Stimulated activated CD8-positive, alpha-beta memory T cell treated with anti-CD3 and anti-CD28 coated beads, Interleukin-15, amount 100 ng/mL, for 4 hours (primary cell): ENCODE results near the gene ST6GALNAC6.
"Not testable (repeated sequence)": the region's sequence is repeated elsewhere in the genome, so short reads cannot be mapped to it uniquely, and the experiment has no call there.

ENCODE experiments used
- DNase-seq, 2 donors: peaks; one replicate each; pipeline ENCODE4 v3.0.0-alpha.2; 2020; ENCODE audit warnings: low read depth in 2 of 2

ST6GALNAC6 gene

DNA sequence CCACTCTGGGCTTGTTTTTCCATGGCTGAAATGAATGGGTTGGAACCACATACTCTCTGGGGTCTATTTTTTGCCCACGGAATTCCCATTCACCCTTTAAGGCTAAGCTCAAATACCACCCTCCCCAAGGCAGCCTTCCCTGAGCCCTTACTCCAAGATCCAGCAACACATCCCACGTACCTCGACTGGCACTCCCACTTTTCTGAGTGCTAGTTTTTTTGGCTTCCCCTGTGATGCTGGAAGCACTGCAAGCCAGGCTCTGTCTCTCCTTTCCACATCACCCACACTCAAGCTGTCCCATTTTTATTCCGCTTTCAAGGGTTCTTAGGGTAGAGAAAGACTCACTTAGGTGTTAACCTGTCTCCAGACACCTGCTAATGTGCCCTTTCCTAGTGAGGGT, 6.0 kb downstream of the ST6GALNAC6 start:
- DNase-seq = no peak

DNA sequence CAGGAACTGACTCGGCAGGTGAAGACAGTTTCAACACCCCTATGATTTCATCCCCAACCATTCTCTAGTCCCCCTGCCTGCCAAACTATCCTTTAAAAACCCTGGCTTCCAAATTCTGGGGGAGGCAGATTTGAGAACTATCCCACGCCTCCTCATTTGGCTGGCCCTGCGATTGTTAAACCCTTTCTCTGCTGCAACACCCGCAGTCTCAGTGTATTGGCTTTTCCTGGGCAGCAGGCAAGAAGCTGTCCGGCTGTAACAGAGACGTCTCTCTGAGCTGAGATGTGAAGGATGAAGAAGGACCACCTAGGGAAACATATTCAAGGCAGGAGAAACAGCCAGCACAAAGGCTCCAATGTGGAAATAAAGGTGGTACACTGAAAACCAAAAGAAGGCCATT, 6.6 kb downstream of the ST6GALNAC6 start:
- no peak for DNase-seq

- DNase-seq = no peak
Measured at GRCh38 chr9:127890053-127890452, 9.3 kb downstream of the ST6GALNAC6 start.

GRCh38 chr9:127887792-127888191, 11.6 kb downstream of the ST6GALNAC6 start:
- no peak for DNase-seq

- no peak for DNase-seq
Measured at GRCh38 chr9:127886401-127886972, 12.9 kb downstream of the ST6GALNAC6 start.

GRCh38 chr9:127885508-127886281, 13.7 kb downstream of the ST6GALNAC6 start:
- no peak for DNase-seq

GRCh38 chr9:127884976-127885490, 14.4 kb downstream of the ST6GALNAC6 start:
- no peak for DNase-seq

- DNase-seq = no peak
Measured at GRCh38 chr9:127884427-127884911, 14.9 kb downstream of the ST6GALNAC6 start.

DNA sequence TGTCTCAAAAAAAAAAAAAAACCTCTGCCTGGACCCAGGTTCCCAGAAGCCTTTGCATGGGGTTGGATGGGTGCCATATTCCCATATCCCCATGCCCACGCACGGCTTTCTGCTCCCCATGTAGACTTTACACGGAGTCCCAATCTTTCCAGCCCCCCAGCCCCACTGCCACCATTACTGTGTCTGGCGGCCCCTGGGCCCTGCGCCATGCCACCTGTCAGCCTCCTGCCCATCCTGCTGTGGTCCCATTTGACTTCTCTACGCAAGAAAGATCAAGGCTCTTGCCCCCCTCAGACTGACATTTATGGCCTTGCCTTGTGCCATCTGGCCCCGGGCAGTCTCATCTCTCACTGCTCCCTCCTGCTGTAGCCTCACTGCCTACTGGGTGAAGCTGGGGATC, 15.4 kb downstream of the ST6GALNAC6 start:
- DNase-seq = no peak

DNA sequence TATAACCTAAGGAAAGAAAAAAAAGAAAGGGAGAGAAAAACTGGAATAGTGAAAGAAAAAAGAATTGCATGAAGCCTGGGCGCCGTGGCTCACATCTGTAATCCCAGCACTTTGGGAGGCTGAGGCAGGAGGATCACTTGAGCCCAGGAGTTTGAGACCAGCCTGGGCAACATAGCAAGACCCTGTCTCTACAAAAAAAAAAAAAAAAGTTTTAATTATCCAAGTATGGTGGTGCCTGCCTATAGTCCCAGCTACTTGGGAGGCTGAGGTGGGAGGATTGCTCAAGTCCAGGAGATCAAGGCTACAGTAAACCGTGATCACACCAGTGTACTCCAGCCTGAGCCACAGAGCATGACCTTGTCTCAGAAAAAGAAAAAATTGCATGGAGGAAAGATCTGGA, 17.7 kb downstream of the ST6GALNAC6 start:
- DNase-seq = not testable (repeated sequence)

DNA sequence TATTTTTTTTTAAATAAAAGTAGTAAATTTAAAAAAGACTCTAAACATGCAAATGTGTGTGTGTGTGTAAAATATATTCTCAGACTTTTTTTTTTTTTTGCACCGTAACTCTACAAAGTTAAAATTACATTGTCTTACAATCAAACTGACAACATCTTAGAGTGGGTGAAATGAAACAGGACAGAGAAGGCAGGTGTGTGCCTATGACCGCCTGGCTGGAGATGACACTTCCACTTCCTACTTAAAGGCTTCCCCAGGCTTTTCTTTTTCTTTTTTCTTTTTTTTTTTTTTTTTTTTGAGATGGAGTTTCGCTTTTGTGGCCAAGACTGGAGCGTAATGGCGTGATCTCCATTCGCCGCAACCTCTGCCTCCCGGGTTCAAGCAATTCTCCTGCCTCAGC, 19.3 kb downstream of the ST6GALNAC6 start:
- no peak for DNase-seq

DNA sequence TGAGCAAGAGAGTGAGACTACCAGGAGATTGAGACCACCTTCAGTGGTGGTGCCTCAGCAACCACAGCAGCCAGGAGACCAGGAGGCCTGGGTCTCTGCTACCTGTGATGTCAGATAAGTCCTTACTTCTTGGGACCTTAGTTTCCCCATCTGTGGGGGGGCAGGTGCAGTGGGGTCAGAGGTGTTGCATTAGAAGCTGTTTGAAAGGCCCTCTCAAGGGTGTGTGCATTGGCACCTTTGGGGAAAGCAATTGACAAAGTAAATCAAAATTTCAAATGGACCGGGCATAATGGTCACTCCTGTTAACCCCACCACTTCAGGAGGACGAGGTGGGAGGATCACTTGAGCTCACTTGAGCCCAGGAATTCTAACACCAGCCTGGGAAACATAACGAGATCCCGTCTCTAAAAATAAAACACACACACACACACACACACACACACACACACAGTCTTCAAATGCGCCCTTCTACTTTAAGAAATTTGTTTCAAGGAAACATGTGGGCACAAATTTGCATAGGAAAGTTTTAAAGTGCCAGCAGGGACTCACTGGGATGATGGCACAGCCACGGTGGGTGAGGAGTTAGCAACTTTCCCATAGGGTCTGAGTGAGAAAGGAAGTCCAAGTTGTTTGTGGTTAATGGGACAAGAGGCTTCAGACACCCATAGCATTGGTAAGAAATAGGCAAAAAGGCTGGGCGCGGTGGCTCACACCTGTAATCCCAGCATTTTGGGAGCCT, 20.6 kb downstream of the ST6GALNAC6 start:
- DNase-seq = no peak

DNA sequence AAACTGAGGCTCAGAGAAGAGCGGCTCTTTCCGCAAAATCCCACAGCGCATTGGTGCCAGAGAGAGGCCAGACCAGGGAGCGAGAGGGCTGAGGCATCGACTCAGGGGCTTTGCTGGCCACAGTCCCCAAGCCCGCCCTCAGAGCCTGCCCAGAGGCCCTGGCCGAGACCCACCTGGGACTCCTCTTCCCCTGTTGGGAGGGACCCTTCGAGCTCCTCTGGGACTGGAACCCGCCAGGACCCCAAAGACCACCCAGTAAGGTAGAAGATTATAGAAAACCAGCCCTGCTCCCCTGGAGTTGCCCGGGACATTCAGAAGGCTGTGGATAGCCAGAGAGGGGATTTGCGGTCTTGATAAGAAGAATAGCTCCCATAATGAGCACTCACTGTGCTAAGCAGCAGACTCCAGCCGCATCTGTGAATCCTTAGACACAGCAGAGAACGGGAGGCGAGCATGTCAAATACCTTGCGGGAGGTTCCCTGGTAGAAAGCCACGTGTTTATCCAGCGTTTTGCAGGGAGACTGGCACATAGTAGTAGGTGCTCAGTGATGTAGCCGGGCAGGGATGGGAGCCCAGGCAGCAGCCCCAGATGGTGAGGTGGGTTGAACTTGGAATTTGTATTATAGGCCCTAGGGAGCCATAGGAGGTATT, 21.3 kb downstream of the ST6GALNAC6 start:
- no peak for DNase-seq

GRCh38 chr9:127877566-127877998, 21.8 kb downstream of the ST6GALNAC6 start, which contains the start of gene AK1:
TSS of gene AK1 (minus strand) at chr9:127877675. CDS start at chr9:127874617, 3,058 bp downstream.
- no peak for DNase-seq

DNA sequence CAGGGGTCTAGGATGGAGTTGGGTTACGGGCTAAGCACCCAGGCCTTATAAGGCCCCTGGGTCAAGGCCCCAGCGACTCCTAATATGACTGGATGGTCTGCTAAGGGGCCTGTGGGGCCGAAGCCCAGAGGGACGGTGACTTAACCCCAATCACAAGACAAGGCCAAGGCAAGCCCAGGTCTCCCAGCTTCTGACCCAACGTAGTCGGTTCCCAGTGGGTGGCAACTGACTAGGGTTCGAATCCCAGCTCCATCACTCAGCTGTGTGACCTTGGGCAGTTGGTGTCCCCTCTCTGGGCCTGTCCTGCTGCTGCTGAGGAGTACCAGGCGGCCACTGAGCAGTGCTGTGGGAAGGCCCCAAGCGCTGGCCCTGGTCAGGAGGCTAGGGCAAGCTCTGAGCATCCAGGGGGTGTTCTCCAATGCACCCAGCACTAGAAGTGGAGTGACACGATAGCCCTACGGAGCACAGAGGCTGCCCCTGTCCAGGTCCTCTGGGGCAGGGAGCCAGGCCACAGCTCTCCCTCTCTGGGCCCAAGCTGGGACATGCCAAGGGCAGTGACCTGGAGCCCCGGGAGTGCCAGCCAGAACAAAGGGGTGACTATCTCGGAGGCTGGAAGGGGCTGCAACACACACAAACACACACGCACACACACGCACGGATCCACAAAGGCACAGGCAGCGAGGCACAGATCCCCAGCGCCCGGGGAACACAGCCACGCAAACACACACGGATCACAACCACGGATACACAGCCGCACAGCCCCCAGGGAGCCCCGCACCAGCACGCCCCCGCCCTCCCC, 22.4 kb downstream of the ST6GALNAC6 start:
- no peak for DNase-seq

GRCh38 chr9:127876026-127876763, 23.2 kb downstream of the ST6GALNAC6 start:
- no peak for DNase-seq

GRCh38 chr9:127875306-127875966, 24.0 kb downstream of the ST6GALNAC6 start:
- DNase-seq = no peak

DNA sequence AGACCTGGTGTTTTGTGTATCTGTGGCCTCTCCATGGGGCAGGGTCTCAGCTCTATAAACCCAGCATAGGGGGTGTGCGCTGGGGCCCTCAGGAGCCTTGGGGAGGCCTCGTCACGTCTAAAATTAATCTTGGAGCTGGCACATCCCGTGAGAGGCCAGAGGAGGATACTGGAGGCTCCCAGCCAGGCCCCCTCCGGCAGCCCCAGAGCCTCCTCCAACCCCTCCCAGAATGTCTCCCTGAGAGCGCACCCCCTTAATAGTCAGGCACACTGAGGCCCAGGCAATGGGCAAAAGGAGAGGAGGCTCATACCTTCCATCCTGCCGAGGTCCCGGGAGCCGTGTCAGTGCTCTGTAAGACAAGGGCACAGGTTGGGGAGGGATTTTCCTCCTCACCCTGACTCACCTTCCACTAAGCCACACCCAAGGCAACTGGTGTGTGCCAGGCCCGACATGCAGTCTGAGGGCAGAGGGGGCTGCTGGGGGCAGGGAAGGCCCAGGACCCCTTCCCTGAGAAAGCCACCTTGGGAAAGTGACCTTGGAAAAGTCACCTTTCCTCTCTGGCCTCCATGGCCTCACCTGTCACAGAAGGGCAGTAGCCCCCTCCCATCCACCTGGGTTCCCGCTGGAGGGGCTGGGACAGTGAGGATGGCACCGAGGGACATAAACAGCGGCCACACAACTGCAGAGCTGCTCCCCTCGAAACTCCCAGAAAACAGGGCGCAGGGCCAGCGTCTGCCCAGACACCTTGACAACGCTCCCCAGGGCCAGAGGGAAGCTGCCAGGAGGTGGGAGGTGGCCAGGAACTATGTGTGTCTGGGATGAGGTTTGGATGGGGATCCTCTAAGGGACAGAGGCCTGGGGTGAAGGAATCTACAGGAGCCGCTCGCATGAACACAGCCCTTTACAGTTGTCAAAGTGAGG, 24.8 kb downstream of the ST6GALNAC6 start:
- no peak for DNase-seq

DNA sequence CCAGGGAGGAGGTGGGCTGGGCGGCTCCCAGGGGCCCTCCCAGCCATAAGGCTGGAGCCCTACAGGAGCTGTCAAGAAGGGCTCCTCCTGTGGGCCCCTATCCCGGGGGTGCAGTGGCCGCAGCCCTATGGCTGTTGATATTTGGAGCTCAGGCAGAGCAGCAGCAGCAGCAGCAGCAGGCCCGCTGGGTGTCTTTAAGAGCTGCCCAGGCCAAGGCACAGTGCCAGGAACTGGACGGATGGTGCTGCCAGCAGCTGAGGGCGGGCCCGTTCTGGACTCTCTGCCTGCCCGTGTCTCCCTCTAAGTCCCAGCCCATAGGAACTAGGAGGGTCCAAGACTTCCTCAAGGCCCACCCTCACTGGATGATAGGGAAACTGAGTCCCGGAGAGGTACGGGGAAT, 25.5 kb downstream of the ST6GALNAC6 start:
- no peak for DNase-seq
